ENCODE measurements around the gene AHCYL1.

The AHCYL1 gene

DNA sequence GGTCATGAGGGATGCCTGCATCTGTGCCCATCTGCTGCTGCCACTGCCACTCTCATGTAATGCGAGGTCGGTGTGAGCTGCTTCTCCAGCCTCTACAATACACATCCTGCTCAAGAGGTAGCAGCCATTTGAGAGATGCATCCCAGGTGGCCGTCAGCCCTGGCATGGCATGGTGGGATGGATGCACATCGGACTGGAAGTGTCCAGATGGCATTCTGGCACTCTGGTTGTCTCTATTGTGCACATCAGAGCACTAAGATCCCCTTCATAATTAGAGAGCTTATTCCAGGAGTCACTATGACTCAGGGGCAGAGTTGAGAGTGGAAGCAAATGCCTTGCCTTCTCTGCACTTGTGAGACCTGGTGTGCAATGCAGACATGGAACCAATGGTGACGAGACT, 53.7 kb downstream of the AHCYL1 start:
- no peak overlapping the region for H3K4me3 ChIP-seq (replicated peaks in 1 of 2; ENCODE audit: low read depth in 2 of 2, low read length in 2 of 2)
- no peak for DNase-seq (ENCODE audit: low read depth in 2 of 2)
- TF ChIP-seq, protein P1, sequence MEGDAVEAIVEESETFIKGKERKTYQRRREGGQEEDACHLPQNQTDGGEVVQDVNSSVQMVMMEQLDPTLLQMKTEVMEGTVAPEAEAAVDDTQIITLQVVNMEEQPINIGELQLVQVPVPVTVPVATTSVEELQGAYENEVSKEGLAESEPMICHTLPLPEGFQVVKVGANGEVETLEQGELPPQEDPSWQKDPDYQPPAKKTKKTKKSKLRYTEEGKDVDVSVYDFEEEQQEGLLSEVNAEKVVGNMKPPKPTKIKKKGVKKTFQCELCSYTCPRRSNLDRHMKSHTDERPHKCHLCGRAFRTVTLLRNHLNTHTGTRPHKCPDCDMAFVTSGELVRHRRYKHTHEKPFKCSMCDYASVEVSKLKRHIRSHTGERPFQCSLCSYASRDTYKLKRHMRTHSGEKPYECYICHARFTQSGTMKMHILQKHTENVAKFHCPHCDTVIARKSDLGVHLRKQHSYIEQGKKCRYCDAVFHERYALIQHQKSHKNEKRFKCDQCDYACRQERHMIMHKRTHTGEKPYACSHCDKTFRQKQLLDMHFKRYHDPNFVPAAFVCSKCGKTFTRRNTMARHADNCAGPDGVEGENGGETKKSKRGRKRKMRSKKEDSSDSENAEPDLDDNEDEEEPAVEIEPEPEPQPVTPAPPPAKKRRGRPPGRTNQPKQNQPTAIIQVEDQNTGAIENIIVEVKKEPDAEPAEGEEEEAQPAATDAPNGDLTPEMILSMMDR (IDR thresholded peaks at IDR 0.05; ENCODE audit: low read depth, low read length), result no peak

DNA sequence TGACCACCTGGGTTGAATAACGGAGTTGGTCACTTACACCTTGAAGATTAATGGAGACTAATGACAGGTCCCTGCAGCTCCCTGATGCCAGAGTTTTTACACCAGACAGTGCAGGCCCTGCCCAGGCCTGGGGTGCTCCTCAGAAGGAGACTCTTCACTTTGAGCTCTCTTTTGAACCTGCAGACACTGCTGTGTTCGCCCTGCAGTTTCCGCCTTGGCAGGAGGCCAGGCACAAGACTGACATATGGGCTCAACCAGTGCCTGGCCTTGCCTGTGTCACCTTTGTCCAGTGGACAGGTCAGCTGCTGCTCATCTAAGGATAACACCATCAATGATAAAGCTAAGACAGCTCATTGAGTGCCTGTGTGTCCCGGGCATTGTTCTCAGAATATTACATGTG, 55.1 kb downstream of the AHCYL1 start:
- TF ChIP-seq, protein P1 (IDR thresholded peaks at IDR 0.05; ENCODE audit: low read depth, low read length), result no peak
- no peak for DNase-seq (ENCODE audit: low read depth in 2 of 2)

DNA sequence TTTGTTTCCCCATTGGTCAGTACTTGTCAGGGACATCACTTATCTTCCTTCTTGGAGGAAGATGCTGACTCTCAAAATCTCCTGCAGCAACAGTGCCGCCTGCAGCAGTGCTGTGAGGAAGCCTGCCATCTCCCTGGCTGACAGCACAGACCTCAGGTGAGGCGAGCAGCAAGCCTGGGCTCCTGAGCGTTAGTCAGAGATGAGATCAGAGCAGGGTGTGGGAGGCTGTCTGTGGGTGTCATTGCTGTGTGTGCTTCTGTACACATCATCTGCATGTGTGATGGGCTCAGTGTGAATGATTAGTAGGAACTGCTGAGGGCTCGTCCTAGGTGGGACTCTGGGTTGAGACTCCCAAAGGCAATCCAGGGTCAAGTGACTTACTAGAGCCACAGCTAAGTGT, 56.0 kb downstream of the AHCYL1 start:
- no peak overlapping the region for H3K4me3 ChIP-seq (replicated peaks in 1 of 2; ENCODE audit: low read depth in 2 of 2, low read length in 2 of 2)
- DNase-seq (ENCODE audit: low read depth in 2 of 2), result no peak
- TF ChIP-seq, protein P1 (IDR thresholded peaks at IDR 0.05; ENCODE audit: low read depth, low read length), result no peak

More for the DNA sequence above, 55.1 kb downstream of the AHCYL1 start:
- H3K4me3 ChIP-seq (replicated peaks in 1 of 2; ENCODE audit: low read depth in 2 of 2, low read length in 2 of 2), result no peak overlapping the region

DNA sequence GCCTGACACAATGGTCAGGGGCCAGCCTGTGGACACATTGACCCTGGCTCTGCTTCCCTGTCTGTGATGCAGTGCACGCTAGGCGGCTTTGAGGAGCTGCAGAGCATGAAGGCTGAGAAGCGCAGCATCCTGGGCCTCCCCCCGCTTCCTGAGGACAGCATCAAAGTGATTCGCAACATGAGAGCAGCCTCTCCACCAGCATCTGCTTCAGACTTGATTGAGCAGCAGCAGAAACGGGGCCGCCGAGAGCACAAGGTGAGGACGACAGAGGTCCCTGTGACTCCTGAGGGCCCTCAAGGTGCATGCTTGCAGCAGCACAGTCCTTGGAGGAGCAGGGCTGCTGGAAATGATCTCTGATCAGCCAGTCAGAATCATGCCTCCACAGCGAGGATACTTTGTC, 58.5 kb downstream of the AHCYL1 start:
- no peak for DNase-seq (ENCODE audit: low read depth in 2 of 2)
- TF ChIP-seq, protein P1 (IDR thresholded peaks at IDR 0.05; ENCODE audit: low read depth, low read length), result no peak
- H3K4me3 ChIP-seq (replicated peaks in 1 of 2; ENCODE audit: low read depth in 2 of 2, low read length in 2 of 2), result no peak overlapping the region

DNA sequence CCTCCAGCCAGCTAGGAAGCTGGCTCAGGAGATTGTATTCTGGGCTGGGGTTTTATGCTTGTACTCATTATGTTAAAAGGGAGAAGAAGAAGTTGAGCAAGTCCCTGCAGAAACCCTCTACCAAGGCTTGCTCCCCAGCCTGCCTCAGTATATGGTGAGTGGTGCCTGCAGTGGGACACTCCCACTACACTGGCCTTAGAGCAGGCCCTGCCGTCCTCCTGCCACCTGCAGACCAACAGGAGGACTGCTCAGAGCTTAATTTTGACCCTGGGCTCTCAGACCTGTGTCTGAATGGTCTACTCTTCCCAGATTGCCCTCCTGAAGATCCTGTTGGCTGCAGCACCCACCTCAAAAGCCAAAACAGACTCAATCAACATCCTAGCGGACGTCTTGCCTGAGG, 62.9 kb downstream of the AHCYL1 start:
- H3K4me3 ChIP-seq (replicated peaks in 1 of 2; ENCODE audit: low read depth in 2 of 2, low read length in 2 of 2), result no peak overlapping the region
- DNase-seq (ENCODE audit: low read depth in 2 of 2), result no peak
- TF ChIP-seq, protein P1 (IDR thresholded peaks at IDR 0.05; ENCODE audit: low read depth, low read length), result no peak

DNA sequence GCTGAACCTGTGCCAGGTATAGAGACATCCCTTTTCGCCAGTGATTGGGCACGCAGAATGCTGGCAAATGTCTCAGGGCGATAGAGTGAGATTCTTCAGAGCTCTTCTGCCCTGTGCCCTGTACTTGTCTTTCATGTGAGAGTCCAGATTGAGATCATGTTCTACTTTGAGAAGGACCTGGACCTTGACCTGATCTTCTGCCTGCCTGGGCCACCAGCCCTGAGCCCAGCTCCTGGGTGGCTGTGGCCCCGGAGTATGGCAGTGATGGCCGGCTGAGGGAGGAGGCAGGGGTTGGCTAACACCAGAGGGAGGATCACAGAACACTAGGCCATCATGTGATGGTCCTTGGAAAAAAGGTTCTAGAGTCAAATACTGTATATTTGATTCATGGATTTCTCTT, 63.7 kb downstream of the AHCYL1 start:
- no peak for DNase-seq (ENCODE audit: low read depth in 2 of 2)
- TF ChIP-seq, protein P1 (IDR thresholded peaks at IDR 0.05; ENCODE audit: low read depth, low read length), result no peak
- H3K4me3 ChIP-seq (replicated peaks in 1 of 2; ENCODE audit: low read depth in 2 of 2, low read length in 2 of 2), result no peak overlapping the region

DNA sequence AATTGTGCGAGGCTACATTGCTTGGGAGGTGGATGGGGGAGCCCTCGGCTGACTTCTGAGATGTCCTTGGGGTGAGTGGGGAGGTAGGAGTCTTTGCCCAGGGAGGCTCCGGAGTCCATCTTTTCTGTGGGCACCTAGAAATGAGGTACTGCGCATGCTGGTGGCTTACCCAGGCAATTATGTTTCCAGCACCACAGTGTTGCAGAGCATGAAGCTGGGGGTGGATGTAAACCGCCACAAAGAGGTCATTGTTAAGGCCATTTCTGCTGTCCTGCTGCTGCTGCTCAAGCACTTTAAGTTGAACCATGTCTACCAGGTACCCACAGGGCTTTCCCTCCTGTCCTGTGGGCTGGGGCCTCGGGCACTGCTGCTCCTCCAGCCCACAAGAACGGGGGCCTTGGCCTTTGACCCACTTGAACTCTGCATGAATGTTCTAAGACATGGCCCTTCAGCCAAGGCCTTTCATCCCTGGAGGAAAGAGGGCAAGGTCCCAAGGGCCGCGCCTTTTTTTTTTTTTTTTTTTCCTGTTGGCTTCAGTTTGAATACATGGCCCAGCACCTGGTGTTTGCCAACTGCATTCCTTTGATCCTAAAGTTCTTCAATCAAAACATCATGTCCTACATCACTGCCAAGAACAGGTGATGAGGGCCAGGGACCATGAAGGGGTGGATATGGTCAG, 64.5 kb downstream of the AHCYL1 start:
- DNase-seq (ENCODE audit: low read depth in 2 of 2), result no peak
- no peak overlapping the region for H3K4me3 ChIP-seq (replicated peaks in 1 of 2; ENCODE audit: low read depth in 2 of 2, low read length in 2 of 2)
- TF ChIP-seq, protein P1 (IDR thresholded peaks at IDR 0.05; ENCODE audit: low read depth, low read length), result no peak

Data from cardiac fibroblast (primary cell).